HG02678 (cell line): Measurements from ENCODE around the gene FYCO1.

Source experiments
- ATAC-seq: cut with Tn5 transposase; IDR thresholded peaks from one replicate; pipeline ENCODE4 v1.9.1; 2021; ENCODE audit warnings: mild to moderate bottlenecking, moderate library complexity; ENCODE audit not compliant: unreplicated experiment

Gene FYCO1

DNA sequence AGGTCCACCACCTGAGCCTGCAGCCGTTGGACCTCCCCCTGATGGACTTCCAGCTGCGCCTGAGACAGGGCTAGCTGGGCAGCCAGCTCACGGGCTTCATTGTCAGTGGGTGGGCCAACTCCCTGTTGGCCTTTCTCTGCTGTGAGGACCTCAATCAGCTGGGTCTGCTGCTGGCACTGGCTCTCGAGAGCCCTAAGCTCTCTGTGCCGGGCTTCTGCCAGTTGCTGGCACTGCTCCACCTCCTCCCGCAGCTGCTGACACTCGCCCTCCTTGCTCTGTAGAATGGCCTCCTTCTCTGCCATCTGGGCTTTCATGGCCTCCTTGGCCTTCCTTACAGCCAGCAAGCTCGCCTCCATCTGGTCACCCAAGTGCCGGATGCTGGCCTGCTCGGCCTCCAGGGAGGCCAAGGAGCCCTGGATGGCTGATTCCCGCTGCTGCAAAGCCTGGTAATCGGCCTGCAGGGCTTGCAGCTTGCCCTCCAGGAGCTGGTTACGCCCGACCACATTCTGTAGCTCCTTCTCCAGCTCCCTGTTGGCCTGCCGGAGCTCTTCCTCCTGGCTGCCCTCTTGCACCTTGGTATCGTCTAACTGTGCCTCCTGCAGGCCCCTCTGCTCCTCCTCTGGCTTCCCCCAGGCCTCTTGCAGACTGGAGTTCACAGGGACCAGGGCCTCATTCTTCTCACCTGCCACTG is 28.5 kb downstream of the FYCO1 start:
- ATAC-seq = no peak

DNA sequence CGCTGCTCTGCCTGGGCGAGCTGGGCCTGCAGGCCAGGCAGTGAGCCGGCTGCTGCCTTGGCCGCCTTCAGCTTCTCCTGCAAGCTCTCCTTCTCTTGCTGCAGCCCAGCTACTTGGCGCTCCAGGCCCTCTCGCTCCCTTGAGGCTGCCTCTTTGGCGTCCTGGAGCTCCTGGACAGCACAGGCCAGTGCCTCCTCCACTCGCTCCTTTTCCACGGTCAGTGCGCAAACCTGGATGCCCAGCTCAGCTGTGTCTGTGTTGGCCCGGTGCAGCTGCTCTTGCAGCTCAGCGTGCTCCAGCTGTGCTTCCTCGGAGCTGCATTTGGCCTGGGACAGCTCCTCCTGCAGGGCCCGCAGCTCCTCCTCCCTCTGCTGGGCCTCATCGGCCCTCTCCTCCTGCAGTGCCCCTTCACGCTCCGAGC is 29.2 kb downstream of the FYCO1 start:
- ATAC-seq = no peak

DNA sequence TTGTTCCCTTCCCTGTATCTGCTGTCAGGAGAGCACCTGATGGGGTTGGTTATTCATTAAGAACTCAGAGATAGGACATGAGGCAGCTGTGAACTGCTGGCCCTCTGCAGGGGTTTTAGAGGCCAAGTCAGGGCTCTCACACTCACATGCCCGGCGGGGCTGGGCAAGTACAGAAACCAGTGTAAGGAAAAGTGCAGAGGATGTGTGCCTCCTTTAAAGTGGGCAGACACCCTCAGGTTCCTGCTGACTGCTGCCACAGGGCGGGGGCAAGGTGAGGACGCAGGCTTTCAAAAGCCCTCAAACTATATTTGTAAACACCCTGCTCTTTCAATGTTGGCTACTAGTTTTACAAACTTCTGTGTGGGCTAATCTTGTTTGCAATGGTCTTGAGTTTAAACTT is 30.0 kb downstream of the FYCO1 start:
- no peak for ATAC-seq

DNA sequence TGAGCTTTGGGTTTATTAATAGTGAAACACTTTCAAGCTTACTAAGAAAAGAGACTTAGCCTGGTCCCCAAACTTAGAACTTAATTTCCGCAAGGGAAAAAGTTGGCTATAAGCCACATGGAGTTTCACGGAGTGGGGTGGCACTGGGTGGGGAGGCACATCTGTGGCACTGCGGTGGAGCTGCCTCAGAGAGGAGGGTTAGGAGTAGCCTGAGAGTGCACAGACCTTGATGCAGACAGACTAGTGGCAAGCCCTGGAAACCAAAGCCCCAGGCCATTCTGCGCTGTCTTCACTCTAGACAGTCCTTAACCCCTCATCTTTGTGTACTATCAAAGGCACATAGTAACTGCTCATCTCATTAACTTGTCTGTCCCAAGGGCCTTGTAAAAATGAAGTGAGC is 30.4 kb downstream of the FYCO1 start:
- no peak for ATAC-seq

DNA sequence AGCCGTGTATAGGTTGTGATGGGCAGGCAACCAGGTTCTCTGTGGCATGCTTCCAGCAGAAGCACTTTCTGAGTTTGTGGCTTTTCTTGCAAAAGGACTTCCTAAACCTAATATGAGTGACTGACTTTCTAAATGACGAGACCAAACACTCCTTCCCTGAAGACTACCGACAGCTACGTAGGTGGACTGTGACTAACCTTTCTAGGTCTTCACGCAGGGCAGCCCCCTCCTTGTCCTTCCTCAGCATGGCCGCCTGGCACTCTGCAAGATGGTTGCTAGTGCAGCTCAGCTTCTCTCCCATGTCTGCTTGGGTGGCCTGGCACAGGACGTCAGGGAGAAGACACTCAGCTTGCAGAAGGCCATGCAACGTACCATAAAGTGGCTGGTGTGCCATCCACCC is 31.5 kb downstream of the FYCO1 start:
- peak; percentile 41 for ATAC-seq

DNA sequence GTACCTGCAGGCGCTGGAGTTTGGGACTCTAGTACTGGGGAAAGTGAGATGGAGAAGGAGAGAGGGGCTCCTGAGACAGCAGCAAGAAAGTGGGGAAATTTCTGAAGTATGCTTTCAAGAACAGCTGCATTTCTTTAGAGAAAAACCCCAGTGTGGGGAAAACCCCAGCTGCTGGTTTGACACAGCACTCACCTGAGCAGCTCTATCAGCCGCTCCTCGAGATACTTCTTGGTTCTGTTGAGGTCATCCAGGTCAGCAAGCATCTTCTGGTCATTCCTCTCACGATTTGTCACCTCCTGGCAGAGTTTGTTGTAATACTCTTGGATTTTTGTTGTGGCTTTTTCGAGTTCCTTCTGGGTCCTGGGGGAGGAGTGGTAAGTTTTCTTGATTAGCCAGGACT is 33.6 kb downstream of the FYCO1 start:
- peak; percentile 71 for ATAC-seq

DNA sequence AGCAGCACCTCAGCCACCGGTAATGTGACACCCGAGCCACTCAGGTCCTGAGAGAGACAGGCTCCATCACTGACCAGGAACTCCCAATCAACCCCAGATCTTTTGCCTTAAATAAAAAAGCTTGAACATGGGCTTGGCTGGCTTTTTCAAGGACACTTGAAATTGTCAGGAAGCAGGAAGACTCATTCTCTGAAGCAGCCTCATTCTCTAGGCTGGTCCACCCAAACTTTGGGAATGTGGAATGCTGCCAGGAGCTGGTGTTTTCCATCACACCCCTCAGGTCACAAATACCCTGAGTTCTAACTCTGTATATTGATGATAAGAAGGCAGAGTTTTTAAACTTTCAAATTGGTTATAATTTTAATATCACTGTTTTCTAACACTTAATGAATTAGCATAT is 35.3 kb downstream of the FYCO1 start:
- no peak for ATAC-seq

DNA sequence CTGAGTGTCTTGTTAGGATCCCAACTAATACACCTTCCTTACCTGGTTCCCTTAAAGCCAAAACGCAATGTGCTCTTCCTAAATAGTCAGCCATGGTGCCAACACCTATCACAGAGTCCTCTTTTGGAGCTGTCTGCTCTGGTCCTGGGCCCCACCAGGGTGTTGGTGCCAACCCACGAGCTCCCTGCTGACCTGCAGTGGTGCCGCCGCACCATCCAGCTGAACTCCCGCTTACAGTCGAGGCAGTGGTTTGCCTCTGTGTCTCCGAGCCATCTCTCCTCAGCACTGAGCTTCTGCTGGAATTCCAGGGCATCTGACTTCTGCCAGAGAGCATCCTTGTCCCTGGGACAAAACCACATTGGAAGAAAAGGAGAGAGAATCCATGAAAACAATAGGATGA is 36.4 kb downstream of the FYCO1 start:
- ATAC-seq = no peak

DNA sequence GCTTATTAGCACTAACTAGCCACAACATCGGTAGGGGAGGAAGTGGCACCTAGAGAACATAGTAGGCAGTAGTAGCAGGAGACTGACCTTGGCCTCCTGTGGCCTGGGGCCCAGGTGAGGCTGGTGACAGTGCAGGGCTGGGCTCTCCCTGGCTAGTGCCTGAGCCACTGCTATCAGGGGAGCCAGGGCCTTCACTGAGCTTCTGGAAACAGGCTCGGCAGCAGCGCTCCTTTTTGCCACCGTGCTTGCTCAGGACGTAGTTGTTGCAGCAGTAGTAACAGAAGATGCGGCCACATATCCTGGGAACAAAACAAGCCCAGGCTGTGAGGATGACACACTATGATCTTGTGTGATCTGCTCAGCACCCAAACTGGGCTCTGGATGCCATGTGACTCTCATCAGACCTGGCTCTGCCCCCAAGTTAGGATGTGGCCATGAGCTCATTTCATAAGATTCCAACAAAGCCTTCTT is 37.3 kb downstream of the FYCO1 start:
- no peak for ATAC-seq

DNA sequence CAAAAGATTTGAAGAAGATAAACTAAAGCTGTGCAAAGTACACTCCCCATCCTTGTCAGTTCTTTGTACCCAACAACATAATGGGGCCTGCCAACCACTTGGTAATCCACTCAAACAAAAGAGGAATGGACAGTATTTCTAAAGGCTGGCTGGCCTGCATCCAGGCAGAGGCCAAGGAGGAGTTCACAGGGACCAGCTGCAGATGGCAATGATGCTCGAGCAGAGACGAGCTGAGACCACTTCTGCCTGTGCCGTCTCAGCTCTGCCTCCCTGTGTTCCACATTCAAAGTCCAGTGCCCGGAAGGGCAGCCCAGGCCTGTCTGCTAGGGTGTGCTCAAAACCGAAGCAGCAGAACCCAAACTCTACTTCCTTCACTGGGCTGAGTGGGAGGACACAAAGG is 38.0 kb downstream of the FYCO1 start:
- no peak for ATAC-seq

DNA sequence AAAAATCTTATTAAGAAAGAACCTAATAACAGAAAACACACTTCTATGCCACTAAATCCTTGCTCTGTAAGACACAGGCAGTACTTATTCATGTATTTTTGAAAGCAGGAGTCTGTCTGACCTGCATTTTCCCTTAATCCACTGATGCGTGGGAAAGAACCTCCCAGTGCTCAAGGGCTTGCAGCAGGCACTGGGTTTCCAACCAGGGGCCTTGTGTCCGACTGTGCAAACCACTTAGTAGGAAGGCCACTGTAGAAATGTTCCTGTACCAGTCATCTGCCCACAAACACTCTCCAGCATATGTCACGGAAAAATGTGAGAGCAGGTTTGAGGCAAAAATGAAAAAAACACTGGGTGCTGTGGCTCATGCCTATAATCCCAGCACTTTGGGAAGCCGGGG is 39.9 kb downstream of the FYCO1 start:
- no peak for ATAC-seq

DNA sequence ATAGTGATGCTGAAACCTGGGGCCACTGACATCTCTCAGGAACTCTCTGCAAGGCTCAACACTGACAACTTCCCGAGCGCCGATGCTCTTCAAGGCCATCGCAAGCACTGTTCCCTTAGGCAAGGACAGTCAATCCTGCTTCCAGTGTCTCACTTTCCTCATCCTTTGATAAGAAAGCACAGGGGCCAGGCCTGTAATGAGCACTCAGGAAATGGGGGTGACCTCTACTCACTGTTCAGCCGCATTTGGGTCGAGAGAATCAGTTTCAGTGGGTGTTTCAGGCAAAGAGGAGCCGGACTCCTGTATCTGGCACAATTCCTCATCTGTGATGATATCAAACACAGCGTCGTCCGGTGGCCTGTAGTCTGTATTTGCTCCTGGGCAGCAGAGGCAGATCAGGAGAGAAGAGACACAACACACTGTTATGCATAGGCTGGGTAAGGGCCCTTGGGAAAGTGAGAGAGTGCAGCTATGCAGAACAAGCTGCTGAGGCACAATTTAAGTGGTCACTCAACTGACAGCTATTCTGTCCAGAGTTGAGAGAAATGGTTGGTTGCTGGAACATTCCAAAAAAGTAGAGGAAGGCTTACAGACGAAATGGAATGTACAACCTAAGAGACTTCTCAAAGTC is 40.5 kb downstream of the FYCO1 start:
- ATAC-seq = no peak

DNA sequence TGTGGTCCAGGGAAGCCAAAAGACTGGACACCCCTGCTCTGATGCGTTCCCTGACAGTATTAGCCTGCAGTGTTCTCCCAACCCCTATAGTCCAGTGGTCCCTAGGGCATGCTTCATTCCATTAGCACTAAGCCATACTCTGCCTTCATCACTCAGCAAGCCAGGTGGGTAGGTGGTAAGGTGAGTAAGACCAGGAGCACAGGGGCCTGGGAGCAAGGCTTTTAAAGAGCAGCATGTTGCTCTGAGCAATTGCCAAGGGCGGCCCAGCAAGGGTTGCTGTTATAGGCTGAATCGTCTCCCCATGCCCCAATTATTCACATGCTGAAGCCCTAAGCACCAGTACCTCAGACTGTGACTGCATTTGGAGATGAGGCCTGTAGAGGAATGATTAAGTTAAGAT is 41.3 kb downstream of the FYCO1 start:
- ATAC-seq = no peak

DNA sequence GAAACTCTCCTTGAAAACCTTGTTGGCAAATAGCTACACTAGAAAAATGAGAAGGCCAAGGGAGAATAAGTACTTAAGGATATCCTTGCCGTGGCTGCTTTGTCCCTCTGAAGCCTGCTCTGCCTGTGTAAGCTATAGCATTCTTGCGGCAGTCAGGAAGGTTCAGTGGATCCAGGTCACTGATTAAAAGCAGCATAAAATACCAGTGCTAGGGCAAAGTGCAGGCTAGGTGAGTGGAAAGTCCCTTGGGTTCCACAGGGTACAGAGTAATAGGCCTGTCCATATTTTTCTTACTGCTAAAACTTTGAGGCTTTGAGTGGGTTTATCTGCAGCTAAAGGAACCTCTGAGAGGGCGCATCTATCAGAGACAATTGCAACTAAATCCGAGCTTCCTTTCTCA is 42.1 kb downstream of the FYCO1 start:
- ATAC-seq = no peak

DNA sequence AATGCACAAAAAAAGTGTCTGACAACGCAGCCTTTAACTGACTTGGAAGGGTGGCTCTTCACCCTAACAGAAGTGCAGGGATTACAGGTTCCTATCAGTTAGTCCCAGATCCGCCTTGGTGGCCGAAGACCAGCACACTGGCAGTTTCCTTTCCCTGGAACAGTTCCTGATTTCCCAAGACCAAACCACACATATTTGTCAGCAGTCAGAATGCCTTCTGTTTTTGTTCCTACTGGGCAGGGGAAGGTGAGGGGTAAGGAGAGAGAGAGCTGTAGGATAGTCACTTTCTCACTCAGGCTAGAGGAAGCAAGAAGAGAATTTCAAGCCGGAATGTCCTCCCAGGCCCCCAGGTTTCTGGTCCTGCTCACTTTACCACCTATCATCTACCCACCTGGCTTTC is 43.2 kb downstream of the FYCO1 start:
- ATAC-seq = no peak

DNA sequence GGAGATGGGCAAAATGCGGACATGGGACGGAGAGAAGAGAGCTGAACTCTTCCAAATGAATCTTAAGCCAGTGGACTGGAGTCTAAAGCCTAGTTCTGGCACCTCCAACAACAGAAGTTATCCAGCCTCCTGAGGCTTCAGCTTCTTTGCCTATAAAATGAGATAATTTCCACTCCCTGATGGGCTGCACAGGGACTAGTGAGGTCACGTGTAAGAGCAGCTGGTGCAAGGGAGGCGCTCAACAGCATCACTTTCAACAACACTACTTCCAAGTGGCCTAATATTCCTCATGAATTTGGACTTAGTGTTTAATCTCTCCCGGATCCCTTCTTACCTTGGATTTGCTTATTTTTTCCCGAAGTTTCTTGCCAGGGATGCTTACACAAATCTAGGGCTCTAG is 43.7 kb downstream of the FYCO1 start:
- no peak for ATAC-seq

DNA sequence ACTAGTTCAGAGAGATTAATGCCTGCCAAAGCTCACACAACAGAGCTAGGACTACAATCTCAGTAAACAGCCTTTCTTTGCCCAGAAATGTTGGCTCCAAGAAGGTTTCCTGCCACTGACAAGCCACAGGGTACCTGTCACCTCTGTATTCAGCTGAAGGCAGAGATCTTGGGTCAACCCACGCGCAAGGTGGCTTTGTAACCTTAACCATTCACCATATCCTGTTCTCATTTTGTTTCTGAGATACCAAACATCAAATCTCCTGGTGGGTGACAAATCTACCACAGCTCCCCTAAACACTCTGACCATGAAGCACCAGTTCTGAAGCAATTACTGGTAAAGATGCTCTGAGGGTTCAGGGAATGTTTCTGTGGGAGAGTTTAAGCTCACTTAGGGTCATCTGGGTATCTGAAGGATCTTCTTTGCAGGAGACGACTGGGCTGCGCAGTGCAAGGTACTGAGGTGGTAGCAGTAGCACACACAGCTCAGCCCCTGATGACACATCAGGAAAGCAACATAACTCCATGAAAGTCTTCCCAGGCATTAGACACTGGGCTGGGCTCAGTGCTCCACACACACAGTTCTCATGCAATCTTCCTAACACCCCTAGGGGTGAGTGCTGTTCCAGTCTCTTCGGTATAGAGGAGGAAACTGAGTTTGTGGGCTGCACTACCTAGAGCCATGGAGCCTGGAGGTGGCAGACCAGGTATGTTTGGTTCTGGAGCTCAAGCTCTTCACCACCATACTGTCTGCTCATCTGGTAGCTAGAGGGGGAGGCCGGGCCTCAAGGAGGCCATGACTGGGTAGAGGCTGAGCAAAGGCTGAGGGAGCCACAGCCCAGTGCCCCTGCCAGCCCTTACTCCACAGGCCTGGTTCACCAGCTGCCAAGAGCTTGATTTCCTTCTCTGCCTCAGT is 44.7 kb downstream of the FYCO1 start:
- no peak for ATAC-seq

DNA sequence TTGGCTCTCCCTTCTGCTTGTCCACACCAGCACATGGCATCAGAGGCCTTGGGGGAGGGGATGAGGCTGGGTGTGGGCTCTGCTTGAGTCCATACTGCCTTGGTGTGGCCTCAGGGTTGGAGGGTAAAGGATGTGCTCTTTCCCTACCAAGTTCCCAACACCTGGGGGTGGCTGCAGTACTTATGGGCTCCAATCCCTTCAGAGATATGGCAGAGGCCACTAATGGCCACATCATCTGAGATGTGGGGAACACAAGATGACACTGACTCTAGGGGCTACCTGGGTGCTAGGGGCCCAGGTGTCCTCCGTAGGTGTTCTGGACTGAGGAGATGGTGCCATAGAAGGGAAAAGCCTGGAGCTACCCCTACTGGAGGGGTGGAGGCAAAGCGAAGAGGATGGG is 45.5 kb downstream of the FYCO1 start:
- ATAC-seq = no peak

DNA sequence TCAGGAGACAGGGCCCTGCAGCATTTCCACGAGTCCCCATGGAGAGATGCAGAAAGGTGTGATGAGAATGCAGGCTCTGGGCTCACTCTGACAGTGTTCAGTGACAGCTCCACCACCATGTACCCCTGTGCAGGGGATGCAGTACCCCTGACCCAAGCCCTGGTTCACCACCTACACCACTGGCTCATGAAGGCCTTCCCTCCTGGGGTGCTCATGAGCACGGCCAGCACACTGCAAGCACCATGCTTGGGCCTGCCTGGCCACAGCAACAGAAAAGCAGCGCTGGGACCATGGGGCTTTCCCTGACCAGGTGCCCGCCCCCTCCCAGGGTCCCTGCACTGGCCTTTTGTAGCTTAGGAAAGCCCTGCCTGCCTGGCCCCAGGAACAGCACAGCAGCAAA is 46.2 kb downstream of the FYCO1 start:
- no peak for ATAC-seq

DNA sequence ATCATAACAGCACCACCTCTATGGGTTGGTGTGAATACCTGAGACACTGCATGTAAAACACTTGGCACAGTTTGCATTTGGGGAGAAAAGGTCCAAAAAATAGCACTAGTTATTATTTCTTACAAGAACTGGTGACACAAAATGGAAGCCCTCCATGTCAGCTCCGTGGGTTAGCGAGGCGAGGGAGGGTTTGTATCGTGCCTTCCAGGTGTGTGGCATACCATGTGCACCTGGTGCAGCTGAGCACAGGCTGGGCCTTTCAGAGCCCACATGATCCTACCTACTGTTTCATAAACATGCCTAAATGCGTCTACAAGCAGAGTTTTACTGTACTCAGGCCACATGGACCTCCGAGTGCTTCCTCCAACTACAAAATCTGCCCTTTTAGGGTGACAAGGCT is 46.7 kb downstream of the FYCO1 start:
- no peak for ATAC-seq

DNA sequence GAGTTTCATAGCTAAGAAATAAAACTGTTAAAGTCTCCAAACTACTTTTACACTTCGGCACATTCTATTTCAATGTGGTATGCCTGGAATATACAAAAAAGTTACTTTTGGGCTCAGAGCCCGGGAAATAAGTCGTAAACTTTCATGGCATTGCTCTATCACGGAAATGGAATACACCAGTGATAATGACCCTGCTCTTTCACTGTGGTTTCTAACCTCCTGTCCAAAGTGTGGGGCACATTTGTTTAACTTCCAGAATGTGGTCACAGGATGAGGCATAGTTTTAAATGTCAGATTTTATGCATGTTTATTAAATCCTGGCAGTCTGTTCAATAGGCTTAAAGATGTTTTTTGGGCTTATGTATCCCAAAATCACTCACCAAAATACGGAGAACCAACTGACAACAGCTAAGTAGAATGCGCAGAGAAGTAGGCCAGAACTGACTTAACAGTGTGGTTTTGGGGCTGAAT is 47.3 kb downstream of the FYCO1 start:
- ATAC-seq = no peak

DNA sequence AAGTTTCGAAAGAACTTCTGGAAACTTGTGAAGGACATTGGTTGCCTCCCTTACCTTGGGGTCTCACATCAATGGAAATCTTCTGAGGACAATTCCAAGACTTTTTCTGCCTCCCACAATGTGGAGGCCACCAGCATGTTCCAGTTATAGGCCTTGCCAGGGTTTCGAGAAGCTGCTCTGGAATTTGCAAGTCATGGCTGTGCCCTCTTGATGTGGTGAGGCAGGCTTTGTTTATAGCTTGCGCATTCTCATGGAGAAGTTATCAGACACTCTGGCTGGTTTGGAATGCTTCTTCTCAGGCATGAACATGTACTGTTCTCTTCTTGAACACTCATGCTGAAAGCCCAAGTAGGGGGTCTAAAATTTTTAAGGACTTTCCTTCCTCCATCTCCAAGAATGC is 48.3 kb downstream of the FYCO1 start:
- ATAC-seq = no peak
